Memory B cell (primary cell): ENCODE data around the gene ARL15.
"Not testable (repeated sequence)": the region's sequence is repeated elsewhere in the genome, so short reads cannot be mapped to it uniquely, and the experiment has no call there.

Experiments
- ATAC-seq: fragments of 150-1000 bp; cut with Tn5 transposase; 2 replicates; pipeline ENCODE4 v1.10.0; 2021; ENCODE audit warnings: low read depth, mild to moderate bottlenecking, moderate library complexity
- DNase-seq, 2 donors: peaks; one replicate each; pipeline ENCODE4 v3.0.0; 2022; ENCODE audit warnings: low spot score in 2 of 2
- H3K27ac Mint-ChIP-seq: one replicate; pipeline ENCODE4 v1.8.0; 2022; ENCODE audit warnings: mild to moderate bottlenecking, moderate library complexity, mixed read lengths
- H3K27me3 Mint-ChIP-seq: one replicate; pipeline ENCODE4 v1.8.0; 2022; ENCODE audit warnings: mixed read lengths
- H3K36me3 Mint-ChIP-seq: one replicate; pipeline ENCODE4 v1.8.0; 2022; ENCODE audit warnings: mild to moderate bottlenecking, mixed read lengths
- H3K4me1 Mint-ChIP-seq: one replicate; pipeline ENCODE4 v1.8.0; 2022; ENCODE audit warnings: mixed read lengths
- H3K4me3 Mint-ChIP-seq: one replicate; pipeline ENCODE4 v1.8.0; 2022; ENCODE audit warnings: mild to moderate bottlenecking, moderate library complexity, mixed read lengths
- H3K9me3 Mint-ChIP-seq: one replicate; pipeline ENCODE4 v1.8.0; 2022; ENCODE audit warnings: mixed read lengths

The ARL15 gene

DNA sequence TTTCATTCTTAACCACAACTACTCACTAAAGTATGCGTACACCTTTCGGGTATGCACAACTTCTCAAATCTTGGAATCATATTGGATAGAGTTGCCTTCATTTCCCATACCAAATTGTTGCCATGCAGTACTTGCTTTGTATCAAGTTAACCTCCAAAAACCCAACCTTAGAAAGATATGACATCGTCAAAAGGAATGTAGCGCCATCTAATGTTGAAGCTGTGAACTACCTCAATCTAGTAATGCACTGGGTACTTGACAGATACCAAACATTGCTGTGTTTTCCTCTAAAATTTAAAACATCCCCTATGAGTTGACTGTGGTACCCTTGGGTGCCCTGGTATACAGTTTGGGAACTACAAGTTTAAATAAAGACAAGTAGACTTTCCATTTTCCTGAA lies 318.4 kb downstream of the ARL15 start:
- Mint-ChIP-seq H3K27me3 (no peaks in the 10 kb centered on the region), H3K4me3 (no peak overlapping the region), H3K9me3 (no peaks in the 10 kb centered on the region), H3K4me1 (no peaks in the 10 kb centered on the region), H3K36me3 (peaks cover 6% of the 10 kb centered on the region), H3K27ac (no peak overlapping the region)
- DNase-seq (no peak), ATAC-seq (no peak)

DNA sequence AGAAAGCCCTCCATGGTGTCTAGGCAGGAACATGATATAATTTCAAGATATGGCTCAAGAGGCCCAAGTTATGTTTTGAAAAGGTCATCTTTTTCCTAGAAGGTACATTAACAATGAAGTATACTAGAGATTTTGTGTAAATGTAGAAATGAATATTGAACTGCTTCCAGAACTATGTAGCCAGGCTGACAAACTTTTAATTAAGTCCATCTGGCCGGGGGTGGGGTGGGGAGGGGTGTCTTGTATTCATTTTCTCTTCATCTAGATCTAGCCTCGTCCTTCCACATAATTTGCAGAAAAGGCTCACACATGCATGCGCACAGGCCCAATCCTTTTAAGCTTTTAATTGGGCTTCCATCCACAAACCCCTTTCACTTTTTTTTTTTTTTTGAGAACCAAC lies 323.3 kb downstream of the ARL15 start:
- H3K36me3 Mint-ChIP-seq = peaks cover 30% of the 10 kb centered on the region
- no peak overlapping the region for H3K4me3 Mint-ChIP-seq
- peaks cover 10% of the 10 kb centered on the region for H3K9me3 Mint-ChIP-seq
- H3K27me3 Mint-ChIP-seq = no peaks in the 10 kb centered on the region
- ATAC-seq (no peak), DNase-seq (no peak)
- no peaks in the 10 kb centered on the region for H3K4me1 Mint-ChIP-seq
- no peak overlapping the region for H3K27ac Mint-ChIP-seq

DNA sequence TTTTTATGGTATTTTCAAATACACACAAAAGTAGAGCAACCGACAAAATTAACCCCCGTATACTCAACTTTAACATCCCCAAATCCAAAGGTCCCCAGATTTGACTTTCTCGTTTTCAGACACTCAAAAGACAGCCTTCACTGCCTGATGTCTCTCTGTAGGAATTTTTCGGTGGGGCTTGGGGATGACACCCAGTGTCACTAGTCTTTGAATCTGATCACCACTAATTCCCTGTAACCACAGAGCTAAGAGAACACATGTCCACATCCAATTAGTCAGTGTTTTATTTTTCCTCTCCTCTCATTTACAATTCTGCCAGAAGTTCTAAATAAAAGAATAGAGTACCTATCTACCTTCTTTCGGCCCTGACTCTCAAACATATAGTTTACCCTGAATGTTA lies 324.6 kb downstream of the ARL15 start:
- no peak overlapping the region for H3K4me3 Mint-ChIP-seq
- H3K9me3 Mint-ChIP-seq = peaks cover 10% of the 10 kb centered on the region
- no peak overlapping the region for H3K27ac Mint-ChIP-seq
- no peaks in the 10 kb centered on the region for H3K27me3 Mint-ChIP-seq
- ATAC-seq = no peak
- DNase-seq = no peak
- H3K4me1 Mint-ChIP-seq = no peaks in the 10 kb centered on the region
- H3K36me3 Mint-ChIP-seq = peaks cover 30% of the 10 kb centered on the region

DNA sequence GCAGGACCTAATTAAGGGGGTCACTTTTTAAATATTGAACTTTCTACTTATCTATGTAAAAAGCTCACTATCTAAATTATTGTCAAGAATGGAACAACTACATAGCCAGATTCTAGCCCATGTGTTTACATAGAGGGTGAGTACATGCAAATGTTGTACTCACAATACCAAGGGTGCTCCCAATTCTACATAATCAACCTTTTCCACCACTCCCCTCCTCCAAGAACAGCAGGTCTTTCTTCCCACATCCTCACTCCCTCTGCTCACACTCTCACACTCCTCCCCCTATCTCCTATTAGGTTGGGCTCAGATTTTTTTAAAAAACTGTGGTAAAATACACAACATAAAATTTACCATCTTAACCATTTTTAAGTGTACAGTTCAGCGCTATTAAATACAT lies 325.4 kb downstream of the ARL15 start:
- H3K36me3 Mint-ChIP-seq = peaks cover 32% of the 10 kb centered on the region

DNA sequence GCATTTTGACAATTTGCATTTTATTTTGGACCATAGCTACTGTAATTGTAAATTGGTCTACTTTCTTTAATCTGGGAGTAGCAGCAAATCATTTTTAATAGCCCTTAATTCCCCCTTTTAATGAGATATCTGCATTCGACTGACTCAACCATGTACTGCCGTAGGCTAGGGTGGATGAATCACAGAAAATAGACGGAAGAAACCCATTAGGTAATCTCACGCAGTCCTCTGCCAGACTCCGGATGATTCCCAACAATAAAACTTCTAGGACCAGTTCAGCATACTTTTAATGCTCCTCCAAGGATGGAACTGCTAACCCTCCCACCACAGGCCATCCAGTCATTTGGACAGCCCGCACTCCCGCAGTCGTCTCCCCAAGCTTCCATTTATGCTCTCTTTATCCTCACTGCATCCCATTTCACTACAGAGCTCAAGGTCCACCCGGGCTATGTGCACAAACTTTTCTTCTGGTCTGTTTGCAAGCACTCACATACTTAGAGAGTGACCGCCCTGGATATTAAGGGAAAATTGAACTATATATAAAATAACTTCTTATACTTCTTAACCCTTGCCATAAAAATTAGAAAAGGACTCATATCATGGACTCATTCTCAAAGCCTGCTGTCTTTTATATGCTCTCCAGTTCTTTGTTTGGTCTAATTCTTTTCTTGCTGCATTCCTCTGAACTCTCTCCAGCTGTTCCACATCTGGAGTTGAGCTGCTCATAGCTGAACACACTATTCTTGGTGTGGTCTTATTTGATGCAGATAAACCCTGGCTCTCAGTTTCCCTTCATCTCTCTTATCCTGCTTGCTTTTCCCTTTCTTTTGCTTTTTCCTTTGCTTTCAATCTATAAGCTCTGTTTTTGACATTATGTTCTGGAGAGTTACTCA lies 326.6 kb downstream of the ARL15 start:
- Mint-ChIP-seq H3K27ac (no peak overlapping the region), H3K4me3 (no peak overlapping the region), H3K36me3 (peaks cover 32% of the 10 kb centered on the region), H3K4me1 (no peaks in the 10 kb centered on the region), H3K9me3 (peaks cover 12% of the 10 kb centered on the region), H3K27me3 (no peaks in the 10 kb centered on the region)
- no peak for ATAC-seq
- DNase-seq = no peak

More for the DNA sequence above, 325.4 kb downstream of the ARL15 start:
- ATAC-seq = no peak
- Mint-ChIP-seq H3K4me1 (no peaks in the 10 kb centered on the region), H3K27me3 (no peaks in the 10 kb centered on the region), H3K4me3 (no peak overlapping the region), H3K27ac (no peak overlapping the region), H3K9me3 (peaks cover 11% of the 10 kb centered on the region)
- no peak for DNase-seq

DNA sequence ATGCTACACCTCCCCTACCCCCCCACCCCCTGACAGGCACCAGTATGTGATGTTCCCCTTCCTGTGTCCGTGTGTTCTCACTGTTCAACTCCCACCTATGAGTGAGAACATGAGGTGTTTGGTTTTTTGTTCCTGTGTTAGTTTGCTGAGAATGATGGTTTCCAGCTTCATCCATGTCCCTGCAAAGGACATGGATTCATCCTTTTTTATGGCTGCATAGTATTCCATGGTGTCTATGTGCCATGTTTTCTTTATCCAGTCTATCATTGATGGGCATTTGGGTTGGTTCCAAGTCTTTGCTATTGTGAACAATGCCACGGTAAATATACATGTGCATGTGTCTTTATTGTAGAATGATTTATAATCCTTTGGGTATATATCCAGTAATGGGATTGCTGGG lies 328.1 kb downstream of the ARL15 start:
- H3K4me3 Mint-ChIP-seq, H3K27me3 Mint-ChIP-seq, H3K4me1 Mint-ChIP-seq, DNase-seq, H3K27ac Mint-ChIP-seq, ATAC-seq: not testable (repeated sequence)
- H3K36me3 Mint-ChIP-seq = peaks cover 31% of the 10 kb centered on the region
- peaks cover 12% of the 10 kb centered on the region for H3K9me3 Mint-ChIP-seq

DNA sequence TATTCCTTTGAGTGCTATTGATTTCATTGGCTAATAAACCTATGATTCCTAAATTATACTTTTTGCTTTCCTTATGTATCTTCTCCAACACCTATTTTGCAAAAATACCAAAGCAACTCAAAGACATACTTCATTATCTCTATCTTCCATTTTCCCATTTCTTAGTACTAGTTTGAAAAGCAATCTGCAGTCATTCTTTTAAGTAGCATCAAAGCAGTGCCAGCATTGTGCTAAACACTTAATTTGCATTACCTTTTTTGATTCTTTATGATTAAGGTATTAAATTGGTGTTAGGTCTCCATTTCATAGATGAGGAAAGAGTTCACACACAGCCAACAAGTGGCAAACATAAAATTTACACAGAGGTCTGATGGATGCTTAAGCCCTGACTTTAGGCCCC lies 330.3 kb downstream of the ARL15 start:
- no peak for DNase-seq
- no peak for ATAC-seq
- Mint-ChIP-seq H3K9me3 (peaks cover 8% of the 10 kb centered on the region), H3K27me3 (no peaks in the 10 kb centered on the region), H3K4me1 (peaks cover 2% of the 10 kb centered on the region), H3K27ac (no peak overlapping the region), H3K36me3 (peaks cover 27% of the 10 kb centered on the region), H3K4me3 (no peak overlapping the region)

DNA sequence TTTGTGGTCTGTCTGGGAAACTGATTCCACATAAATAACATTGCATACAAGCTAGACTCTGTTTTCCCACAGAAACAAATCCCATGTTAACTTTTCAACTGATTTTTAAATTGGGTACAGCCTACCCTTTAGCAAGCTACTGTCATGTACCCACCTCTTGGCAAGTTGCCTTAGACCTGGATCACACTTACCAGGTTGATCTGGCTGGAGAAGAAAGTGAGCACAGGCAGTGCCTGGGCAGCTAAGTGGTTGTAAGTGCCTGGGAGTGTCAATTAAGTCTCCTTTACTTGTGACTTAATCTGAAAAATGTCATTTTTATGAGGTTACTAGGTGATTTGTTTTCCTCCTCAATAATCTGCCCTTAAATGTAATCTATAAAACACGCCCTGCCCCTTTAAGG lies 336.4 kb downstream of the ARL15 start:
- peaks cover 2% of the 10 kb centered on the region for H3K4me1 Mint-ChIP-seq
- no peak overlapping the region for H3K4me3 Mint-ChIP-seq
- ATAC-seq (no peak), DNase-seq (no peak)
- peaks cover 13% of the 10 kb centered on the region for H3K36me3 Mint-ChIP-seq
- no peaks in the 10 kb centered on the region for H3K27me3 Mint-ChIP-seq
- H3K9me3 Mint-ChIP-seq = no peaks in the 10 kb centered on the region
- H3K27ac Mint-ChIP-seq = no peak overlapping the region

DNA sequence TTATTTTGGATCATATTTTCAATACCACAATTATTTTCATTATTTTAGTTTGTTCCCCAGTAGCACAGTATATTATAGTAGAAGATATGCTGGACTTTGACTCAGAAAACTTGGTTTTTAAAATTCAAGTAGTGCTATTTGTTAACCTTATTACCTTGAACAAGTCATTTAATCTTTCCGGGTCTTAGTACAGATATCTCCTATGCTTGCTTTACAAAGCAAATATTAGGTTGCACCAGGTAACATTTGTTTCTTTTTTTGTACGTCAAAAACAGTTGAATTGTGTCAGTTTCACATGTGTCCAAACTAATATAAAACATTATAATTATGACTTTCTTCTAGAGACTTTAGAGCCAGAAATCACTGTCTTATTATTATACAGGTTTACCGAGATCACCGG lies 338.1 kb downstream of the ARL15 start:
- Mint-ChIP-seq H3K4me1 (peaks cover 2% of the 10 kb centered on the region), H3K4me3 (no peak overlapping the region), H3K27me3 (no peaks in the 10 kb centered on the region), H3K36me3 (peaks cover 18% of the 10 kb centered on the region), H3K9me3 (no peaks in the 10 kb centered on the region), H3K27ac (no peak overlapping the region)
- ATAC-seq (no peak), DNase-seq (no peak)

DNA sequence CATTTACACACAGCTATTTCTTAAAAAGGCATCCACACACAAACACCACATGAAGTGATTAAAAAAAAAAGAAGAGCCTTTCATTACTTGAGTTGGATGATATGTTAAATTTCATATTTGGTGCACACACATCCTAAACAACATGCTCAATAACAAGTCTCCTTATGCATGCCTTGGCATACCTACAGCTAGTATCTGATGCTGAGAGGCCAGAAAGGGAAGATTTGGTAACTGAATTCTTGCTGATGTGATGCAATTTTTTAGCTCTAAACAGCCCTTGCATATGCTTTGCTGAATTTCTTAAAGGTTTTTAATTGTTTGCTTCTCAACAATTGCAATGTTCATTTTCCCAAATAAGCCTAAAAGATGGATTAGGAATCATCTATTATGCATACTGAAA lies 338.8 kb downstream of the ARL15 start:
- Mint-ChIP-seq H3K4me1 (peaks cover 1% of the 10 kb centered on the region), H3K27ac (no peak overlapping the region), H3K36me3 (peaks cover 20% of the 10 kb centered on the region), H3K27me3 (no peaks in the 10 kb centered on the region), H3K4me3 (no peak overlapping the region), H3K9me3 (no peaks in the 10 kb centered on the region)
- no peak for ATAC-seq
- no peak for DNase-seq

DNA sequence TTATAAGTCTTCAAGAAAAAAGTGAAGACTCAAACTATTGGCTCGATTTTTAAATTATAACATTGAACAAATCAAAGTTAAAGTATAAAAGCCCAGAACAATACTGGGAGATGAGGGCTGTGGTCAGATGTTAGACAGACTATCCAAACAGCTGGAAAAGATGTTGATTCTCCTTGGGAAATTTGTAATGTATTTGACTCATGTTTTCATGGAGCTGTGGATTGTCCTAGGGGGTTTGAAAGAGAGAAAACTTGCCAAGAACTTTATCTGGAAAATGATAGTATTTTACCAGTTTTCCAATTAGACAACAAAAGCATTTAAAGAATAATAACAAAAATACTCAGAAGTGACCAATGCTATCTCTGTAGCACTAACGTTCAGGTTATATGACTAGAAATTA lies 339.2 kb downstream of the ARL15 start:
- Mint-ChIP-seq H3K9me3 (no peaks in the 10 kb centered on the region), H3K27ac (no peak overlapping the region), H3K27me3 (no peaks in the 10 kb centered on the region), H3K36me3 (peaks cover 20% of the 10 kb centered on the region), H3K4me1 (no peaks in the 10 kb centered on the region), H3K4me3 (no peak overlapping the region)
- ATAC-seq (no peak), DNase-seq (no peak)

DNA sequence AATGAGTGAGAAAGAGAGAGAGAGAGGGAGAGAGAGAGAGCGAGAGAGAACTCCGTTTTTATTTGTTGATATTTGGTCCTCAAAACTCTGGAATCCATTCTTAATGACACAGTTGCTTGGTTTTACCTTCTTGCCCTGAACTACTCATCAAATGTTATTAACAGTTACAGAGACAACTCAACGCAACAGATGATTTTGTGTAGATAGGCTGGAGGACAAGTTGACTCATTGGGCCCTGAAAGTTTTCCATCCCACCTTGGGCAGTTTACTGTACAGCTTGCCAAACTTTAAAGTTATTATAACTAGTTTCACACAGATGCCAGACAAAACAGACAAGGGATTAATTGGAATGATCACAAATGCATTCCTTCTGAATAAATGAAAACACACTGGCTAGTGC lies 339.9 kb downstream of the ARL15 start:
- H3K9me3 Mint-ChIP-seq = no peaks in the 10 kb centered on the region
- H3K4me3 Mint-ChIP-seq = no peak overlapping the region

DNA sequence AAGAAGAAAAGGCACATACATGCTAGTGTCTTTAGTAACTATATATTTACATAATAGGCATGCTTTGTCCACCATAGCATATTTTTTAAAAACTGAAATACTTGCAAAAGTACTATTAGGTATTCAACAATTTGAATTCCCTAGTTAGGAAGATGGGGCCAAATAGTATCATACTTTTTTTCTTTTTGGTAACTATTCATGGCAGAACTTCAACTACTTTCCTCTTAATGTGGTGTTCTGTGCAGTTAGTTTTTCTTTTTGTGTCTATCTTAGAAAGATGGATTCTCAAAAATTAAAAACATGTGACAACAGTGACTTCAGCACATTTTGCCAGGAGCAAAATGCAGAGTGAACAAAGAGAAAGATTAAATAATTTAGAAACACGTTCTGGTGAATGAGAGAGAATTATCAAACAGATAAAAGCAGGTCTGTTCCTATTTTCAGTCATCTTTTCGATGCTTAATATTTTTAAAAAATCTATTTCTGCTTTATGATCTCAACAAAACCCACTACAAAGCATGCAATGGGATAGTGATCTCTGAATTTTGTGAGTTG lies 341.1 kb downstream of the ARL15 start:
- ATAC-seq (no peak), DNase-seq (no peak)
- Mint-ChIP-seq H3K36me3 (peaks cover 17% of the 10 kb centered on the region), H3K27me3 (no peaks in the 10 kb centered on the region), H3K9me3 (no peaks in the 10 kb centered on the region), H3K27ac (no peak overlapping the region), H3K4me1 (no peaks in the 10 kb centered on the region), H3K4me3 (no peak overlapping the region)

More for the DNA sequence above, 339.9 kb downstream of the ARL15 start:
- no peak for DNase-seq
- H3K27ac Mint-ChIP-seq = no peak overlapping the region
- no peaks in the 10 kb centered on the region for H3K4me1 Mint-ChIP-seq
- H3K27me3 Mint-ChIP-seq = no peaks in the 10 kb centered on the region
- peaks cover 19% of the 10 kb centered on the region for H3K36me3 Mint-ChIP-seq
- no peak for ATAC-seq

DNA sequence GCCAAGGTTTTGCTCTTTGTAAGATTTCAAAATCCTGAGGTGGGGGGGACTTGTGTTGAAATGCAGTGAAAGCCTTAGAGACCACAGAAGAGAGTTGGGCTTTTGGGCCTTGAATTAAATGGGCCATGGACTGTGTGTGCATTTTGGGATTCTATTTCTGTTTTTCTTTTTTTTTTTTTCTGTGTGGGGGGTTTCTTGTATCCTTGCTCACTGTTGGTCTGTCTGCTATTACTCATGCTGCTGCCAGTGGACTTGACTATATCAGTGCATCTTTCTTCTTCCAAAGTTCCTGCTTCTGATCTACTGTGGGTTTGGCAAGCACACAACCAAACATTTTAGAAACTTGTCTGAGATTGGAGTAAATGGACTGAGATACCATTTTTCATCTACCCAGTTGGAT lies 344.9 kb downstream of the ARL15 start:
- Mint-ChIP-seq H3K4me1 (no peaks in the 10 kb centered on the region), H3K27me3 (no peaks in the 10 kb centered on the region), H3K36me3 (peaks cover 19% of the 10 kb centered on the region), H3K27ac (no peak overlapping the region), H3K9me3 (no peaks in the 10 kb centered on the region), H3K4me3 (no peak overlapping the region)
- DNase-seq = no peak
- ATAC-seq = no peak

DNA sequence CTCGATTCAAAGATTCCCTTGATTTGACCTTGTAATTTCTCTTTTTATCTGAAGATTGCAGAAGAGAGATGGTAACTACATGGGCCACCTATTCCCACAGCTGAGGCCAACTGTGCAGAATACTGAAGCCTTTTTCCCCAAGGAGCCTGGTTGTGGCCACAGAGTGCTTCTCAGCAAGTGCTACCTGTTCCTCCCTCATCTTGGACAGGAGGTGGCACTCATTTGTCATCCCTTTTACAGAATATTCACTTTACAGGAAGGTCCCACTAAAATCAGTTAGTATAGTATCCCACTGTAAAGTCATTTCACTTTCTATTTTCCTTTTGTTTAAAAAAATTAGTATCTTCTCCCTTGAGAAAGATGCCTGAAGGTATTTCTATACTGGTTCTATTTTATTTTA lies 346.4 kb downstream of the ARL15 start:
- no peak for DNase-seq
- no peaks in the 10 kb centered on the region for H3K4me1 Mint-ChIP-seq
- H3K27ac Mint-ChIP-seq = no peak overlapping the region
- H3K9me3 Mint-ChIP-seq = peaks cover 4% of the 10 kb centered on the region
- ATAC-seq = no peak
- no peaks in the 10 kb centered on the region for H3K27me3 Mint-ChIP-seq
- peaks cover 23% of the 10 kb centered on the region for H3K36me3 Mint-ChIP-seq
- H3K4me3 Mint-ChIP-seq = no peak overlapping the region
